HepG2 (cell line): ENCODE data around the gene SURF6. TPM values are rescaled to one million over a fixed set of nuclear protein-coding genes. Genes with fewer than 3 reads are reported as not detected.

Experiments
- ATAC-seq: fragments of 200-7000 bp; cut with Tn5 transposase; 3 replicates; pipeline ENCODE4 v1.9.1; 2020; ENCODE audit warnings: mild to moderate bottlenecking, moderate library complexity
- BruUV-seq: library from RNA; stranded (reverse); fragments of 400-500 nt; replicated peaks from 2 replicates; lab custom pipeline; 2021; lab: Mats Ljungman, UMichigan
- CTCF ChIA-PET: fragments of 300-600 bp; formaldehyde crosslinking; extraction: SDS; loops from one replicate; lab custom pipeline; 2021; ENCODE audit warnings: low total read pairs, inconsistent platforms, low intra/inter-chr PET ratio; lab: Yijun Ruan, JAX
- POLR2A ChIA-PET: fragments of 350-600 bp; sonication (Branson Sonifier 250); formaldehyde crosslinking; loops from one replicate; lab custom pipeline; 2020; ENCODE audit warnings: antibody characterized with exemption, inconsistent platforms; lab: Yijun Ruan, JAX
- DNase-seq: peaks from one replicate; pipeline ENCODE4 v3.0.0-alpha.2; 2015; ENCODE audit warnings: low spot score
- FAIRE-seq: peaks from 3 replicates; lab custom pipeline; 2011; peaks lifted over from hg19 to GRCh38; lab: Jason Lieb, UNC
- H2AFZ ChIP-seq: one replicate; pipeline ENCODE4 v1.6.1; 2011; ENCODE audit warnings: low read length, inconsistent platforms
- H3K27ac ChIP-seq: fragments of 300-600 bp; 3 replicates; pipeline ENCODE4 v1.8.0; 2011; ENCODE audit warnings: mixed run types, mild to moderate bottlenecking, mixed read lengths, low read length, inconsistent platforms; ENCODE audit not compliant: insufficient read depth; ENCODE audit errors: extremely low read length
- H3K27me3 ChIP-seq, 2 experiments: fragments of 200-600 bp in 1 of 2; 2 replicates in 1 of 2; 3 replicates in 1 of 2; pipeline versions ENCODE4 v1.6.0 to v1.8.0; 2011; ENCODE audit warnings: low read length in 2 of 2, mild to moderate bottlenecking in 2 of 2, moderate library complexity in 2 of 2, inconsistent platforms in 1 of 2; ENCODE audit not compliant: insufficient read depth in 2 of 2, control insufficient read depth in 1 of 2
- H3K36me3 ChIP-seq, 2 experiments: fragments of 200-600 bp in 1 of 2; replicated peaks in 1 of 2; 2 replicates in 1 of 2; 3 replicates in 1 of 2; pipeline versions ENCODE4 v1.5.1 to v1.8.0; 2011; ENCODE audit warnings: low read length in 2 of 2, inconsistent platforms in 1 of 2; ENCODE audit not compliant: insufficient read depth in 2 of 2, control insufficient read depth in 1 of 2
- H3K4me1 ChIP-seq: 2 replicates; pipeline ENCODE4 v1.5.1; 2012; ENCODE audit warnings: low read length, inconsistent platforms; ENCODE audit not compliant: insufficient read depth
- H3K4me2 ChIP-seq: 2 replicates; pipeline ENCODE4 v1.6.0; 2011; ENCODE audit warnings: low read depth, low read length, inconsistent platforms
- H3K4me3 ChIP-seq, 3 experiments: fragments of 200-600 bp in 1 of 3; sonication (generic), shearing (Covaris generic) in 1 of 3; replicated peaks in 1 of 3; 2 replicates each; pipeline ENCODE4 v1.5.1; 2011 to 2016; ENCODE audit warnings: low read length in 3 of 3, inconsistent platforms in 2 of 3, low read depth in 2 of 3, mild to moderate bottlenecking in 2 of 3, control low read depth in 1 of 3, mixed read lengths in 1 of 3; ENCODE audit not compliant: insufficient read depth in 1 of 3
- H3K79me2 ChIP-seq: one replicate; pipeline ENCODE4 v1.6.1; 2011; ENCODE audit warnings: low read length, inconsistent platforms; ENCODE audit not compliant: insufficient read depth
- H3K9ac ChIP-seq: 2 replicates; pipeline ENCODE4 v1.6.0; 2011; ENCODE audit warnings: mild to moderate bottlenecking, low read depth, low read length, inconsistent platforms; ENCODE audit not compliant: insufficient read depth
- H3K9me3 ChIP-seq: 2 replicates; pipeline ENCODE4 v1.5.1; 2012; ENCODE audit warnings: mild to moderate bottlenecking, low read length
- H4K20me1 ChIP-seq: 2 replicates; pipeline ENCODE4 v1.6.0; 2011; ENCODE audit warnings: inconsistent platforms, mild to moderate bottlenecking, low read length, moderate library complexity; ENCODE audit not compliant: insufficient read depth
- ATAD3A ChIP-seq: sonication (generic); formaldehyde crosslinking; IDR thresholded peaks from 2 replicates; pipeline ENCODE4 v1.4.0; 2020; ENCODE audit warnings: missing genetic modification reagents
- CREB1 ChIP-seq, 2 experiments: fragments of 450-650 bp in 1 of 2; IDR thresholded peaks; 2 replicates each; pipeline ENCODE4 v1.6.1; 2016 to 2017; ENCODE audit warnings: control low read depth in 1 of 2, mild to moderate bottlenecking in 1 of 2, missing compliant biosample characterization in 1 of 2, missing genetic modification characterization in 1 of 2
- ELF1 ChIP-seq: sonication (generic); formaldehyde crosslinking; IDR thresholded peaks from 2 replicates; pipeline ENCODE4 v1.4.0; 2020; ENCODE audit warnings: missing genetic modification reagents
- JUN ChIP-seq: sonication (generic); formaldehyde crosslinking; IDR thresholded peaks from 2 replicates; pipeline ENCODE4 v1.4.0; 2020; ENCODE audit warnings: mild to moderate bottlenecking, missing genetic modification reagents
- MIXL1 ChIP-seq: IDR thresholded peaks from 2 replicates; pipeline ENCODE4 v1.6.1; 2016
- NFIB ChIP-seq: sonication (generic); formaldehyde crosslinking; IDR thresholded peaks from 2 replicates; pipeline ENCODE4 v1.9.0; 2021; ENCODE audit warnings: missing genetic modification reagents, mild to moderate bottlenecking, borderline replicate concordance
- ZFY ChIP-seq: sonication (generic); formaldehyde crosslinking; IDR thresholded peaks from 2 replicates; pipeline ENCODE4 v1.4.0; 2020; ENCODE audit warnings: missing genetic modification reagents
- ZFYVE20 ChIP-seq: sonication (generic); formaldehyde crosslinking; IDR thresholded peaks from 2 replicates; pipeline ENCODE4 v1.8.0; 2023; ENCODE audit warnings: low read depth, mild to moderate bottlenecking, moderate library complexity, missing genetic modification reagents, borderline replicate concordance
- ZNF101 ChIP-seq: sonication (generic); formaldehyde crosslinking; IDR thresholded peaks from 2 replicates; pipeline ENCODE4 v1.4.0; 2020; ENCODE audit warnings: mild to moderate bottlenecking, low read depth, missing genetic modification reagents, borderline replicate concordance
- ZNF512B ChIP-seq: sonication (generic); formaldehyde crosslinking; IDR thresholded peaks from 2 replicates; pipeline ENCODE4 v1.5.1; 2020; ENCODE audit warnings: missing genetic modification reagents, mild to moderate bottlenecking, borderline replicate concordance
- ZNF547 ChIP-seq: sonication (generic); formaldehyde crosslinking; IDR thresholded peaks from 2 replicates; pipeline ENCODE4 v1.5.1; 2020; ENCODE audit warnings: mild to moderate bottlenecking, missing genetic modification reagents
- ZNF878 ChIP-seq: sonication (generic); formaldehyde crosslinking; IDR thresholded peaks from 2 replicates; pipeline ENCODE4 v1.8.1; 2023; ENCODE audit warnings: mild to moderate bottlenecking, missing genetic modification reagents, moderate library complexity
- WGBS: methylation state at CpG from one replicate; pipeline ENCODE4 v1.1.6; 2017; ENCODE audit warnings: low lambda C conversion rate; 5-methylcytosine and 5-hydroxymethylcytosine counted together
- in situ Hi-C: cut with HindIII; loops from 2 replicates; pipeline ENCODE4 v1.10.0; 2017; ENCODE audit warnings: low pct_unique_long_range_greater_than_20kb; ENCODE audit not compliant: extremely low pct_ligation_motif_present
- intact Hi-C: fragments of 100-400 bp; cut with micrococcal nuclease; formaldehyde crosslinking; loops from one replicate; pipeline ENCODE4 v1.10.0; 2022; ENCODE audit not compliant: unreplicated experiment
- polyA plus RNA-seq, 8 experiments: library from polyadenylated mRNA; depleted of rRNA in 3 of 8; stranded (reverse) in 7 of 8; unstranded in 1 of 8; fragments of >200 nt; fragmentation: Illumina TruSeq in 4 of 8; extraction: Trizol in 4 of 8; gene quantifications; 2 replicates each; pipeline versions ENCODE4 v1.2.1 to v1.2.3, GENCODE V29; 2011 to 2016; ENCODE audit warnings: low read depth in 4 of 8, missing spikeins in 1 of 8, mixed read lengths in 1 of 8; ENCODE audit not compliant: insufficient read depth in 1 of 8
- total RNA-seq, 5 experiments: library from RNA; depleted of rRNA; stranded (reverse); fragments of >200 nt; fragmentation: Illumina TruSeq; extraction: Trizol; gene quantifications; 2 replicates each; pipeline ENCODE4 v1.2.3, GENCODE V29; 2016; ENCODE audit warnings: low read depth in 1 of 5

SURF6 gene
- total and polyA plus RNA-seq, 2 of the 13 experiments (the other 11 are each of a cell fraction or from before 2014, with no cell fraction given), result 5.9 to 14.7 TPM

DNA sequence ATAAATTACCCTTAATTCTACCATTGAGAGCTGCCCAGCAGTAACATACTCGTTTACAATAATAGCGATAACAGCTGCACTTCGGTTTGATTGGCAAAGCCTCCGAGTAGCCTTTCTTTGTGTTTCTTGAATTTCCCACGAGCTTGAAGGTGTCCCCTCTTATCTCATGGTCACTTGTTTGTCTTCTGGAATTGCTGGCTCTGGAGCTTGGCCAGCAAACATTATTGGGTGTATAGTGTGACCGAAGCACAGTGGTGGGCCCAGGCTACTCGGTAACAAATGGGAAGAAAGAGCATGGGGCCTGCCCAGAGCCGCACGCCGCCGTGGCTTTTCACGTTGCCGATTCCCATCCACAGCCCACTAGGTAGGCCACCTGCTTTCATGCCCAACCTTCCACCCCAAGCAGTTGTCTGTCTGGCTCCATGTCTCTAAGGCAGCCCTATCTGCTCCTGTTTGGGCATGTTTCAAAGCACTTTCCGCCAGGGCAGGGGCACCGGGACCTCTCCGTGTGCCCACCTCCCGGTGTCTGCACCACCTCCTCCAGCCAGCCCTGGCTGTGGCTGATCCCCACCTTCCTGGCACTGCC, 48.8 kb upstream of the SURF6 start (continued):
- TF ChIP-seq MIXL1 (no peak), ZFY (CRISPR knock-in tag) (peak; percentile 27; the same call in 1 of the 2 replicates)

DNA sequence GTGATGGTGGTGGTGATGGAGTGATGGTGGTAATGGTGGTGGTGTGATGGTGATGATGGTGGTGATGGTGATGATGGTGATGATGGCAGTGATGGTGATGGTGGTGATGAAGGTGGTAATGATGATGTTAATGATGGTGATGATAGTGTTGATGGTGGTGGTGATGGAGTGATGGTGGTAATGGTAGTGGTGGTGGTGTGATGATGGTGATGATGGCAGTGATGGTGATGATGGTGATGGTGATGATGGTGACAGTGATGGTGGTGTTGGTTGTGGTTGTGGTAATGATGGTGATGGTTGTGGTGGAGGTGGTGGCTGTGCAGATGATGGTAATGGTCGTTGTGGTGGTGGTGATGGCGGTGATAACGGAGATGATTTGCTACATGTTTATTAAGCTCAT, 47.5 kb upstream of the SURF6 start:
- CTCF ChIA-PET, result no interaction called here
- in situ Hi-C loops, result no loop called here

More for the DNA sequence above, 47.5 kb upstream of the SURF6 start:
- H3K27ac ChIP-seq, result no peak overlapping the region
- H3K9ac ChIP-seq, result no peak overlapping the region
- H3K4me1 ChIP-seq, result peaks cover 65% of the 10 kb centered on the region
- WGBS, result 88% methylated on average over 3 of the region's 3 CpGs
- intact Hi-C loops, result loop anchor here (1.0 kb wide), 1 partner anchor 8 kb away; no protein-coding TSS in a partner anchor
- no peaks in the 10 kb centered on the region for H4K20me1 ChIP-seq
- H3K4me3 ChIP-seq, result no peak overlapping the region
- no peak for TF ChIP-seq ELF1 (CRISPR knock-in tag)
- TF ChIP-seq ZFYVE20, result 0 out of 2 replicates have a peak, but pooled peaks have one; percentile 38
- TF ChIP-seq ATAD3A (CRISPR knock-in tag), result no peak
- peak; percentile 84 for TF ChIP-seq CREB1 (IDR thresholded peaks at IDR 0.05)
- no peak for TF ChIP-seq CREB1 (CRISPR knock-in tag; IDR thresholded peaks at IDR 0.05)
- TF ChIP-seq ZNF878 (CRISPR knock-in tag), result no peak
- TF ChIP-seq ZNF101, result no peak
- no peak for TF ChIP-seq ZNF512B (CRISPR knock-in tag)
- no peak for TF ChIP-seq NFIB (CRISPR knock-in tag)
- no peak for TF ChIP-seq JUN (CRISPR knock-in tag)
- no peak for TF ChIP-seq ZNF547 (CRISPR knock-in tag)
- DNase-seq, result no peak
- no peak overlapping the region for H3K4me2 ChIP-seq
- no peaks in the 10 kb centered on the region for H3K36me3 ChIP-seq
- POLR2A ChIA-PET, result interaction anchor here (3.7 kb wide), 1 partner anchor 35 kb away, joined by 18 read pairs; the partner anchor contains the start of genes MED22 and RPL7A
- no peaks in the 10 kb centered on the region for H3K79me2 ChIP-seq
- H2AFZ ChIP-seq, result no peak overlapping the region
- FAIRE-seq, result no peak
- no peaks in the 10 kb centered on the region for H3K27me3 ChIP-seq
- BruUV-seq, result no TSS peak
- peaks cover 10% of the 10 kb centered on the region; the same call in 1 of the 2 replicates for H3K9me3 ChIP-seq
- no peak for ATAC-seq
